Measurements from ENCODE around the gene KIAA0513.

KIAA0513 gene

GRCh38 chr16:85075236-85075924, 47.8 kb downstream of the KIAA0513 start:
- DNase-seq, result no peak

DNA sequence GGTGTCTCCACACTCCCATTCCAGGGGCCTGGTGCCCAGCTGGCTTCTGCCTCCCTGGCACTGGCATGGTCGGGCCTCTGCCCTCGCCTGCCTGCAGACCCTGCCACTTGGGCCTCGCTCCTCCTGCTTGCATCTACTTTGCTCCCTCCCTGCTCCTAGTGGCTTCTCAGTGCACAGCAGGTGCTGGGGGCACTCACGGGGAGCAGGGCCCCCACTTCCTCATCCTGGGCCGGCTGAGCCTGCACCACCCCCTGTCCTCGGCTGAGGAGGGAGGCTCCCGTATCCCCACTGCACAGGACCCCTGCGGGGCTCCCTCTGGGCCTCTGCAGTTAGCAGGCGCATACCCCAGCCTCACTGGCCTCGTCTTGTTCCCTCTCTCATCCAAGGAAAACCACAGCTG, 49.4 kb downstream of the KIAA0513 start:
- no peak for DNase-seq

- DNase-seq, result no peak
Measured at GRCh38 chr16:85077576-85078125, 50.1 kb downstream of the KIAA0513 start.

DNA sequence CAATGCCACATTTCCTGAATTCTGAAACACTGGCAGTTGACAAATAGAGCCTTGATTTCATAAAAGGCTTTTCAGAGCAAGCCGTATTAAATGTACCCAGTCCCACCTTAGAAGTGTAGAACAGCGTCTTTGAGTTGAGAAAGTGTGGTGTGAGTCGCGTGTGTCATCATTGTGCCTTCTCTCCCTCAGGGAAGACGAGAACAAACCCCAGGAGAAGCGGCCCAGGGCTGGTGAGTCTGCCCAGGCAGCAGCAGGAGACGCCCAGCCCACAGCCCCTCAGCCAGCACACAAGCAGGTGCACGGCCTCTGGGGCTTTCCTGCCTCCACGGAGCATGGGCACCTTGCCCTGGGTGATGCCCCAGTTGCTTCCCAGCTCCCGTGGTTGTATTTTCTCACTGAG, 50.6 kb downstream of the KIAA0513 start:
- no peak for DNase-seq

- no peak for DNase-seq
Measured at GRCh38 chr16:85078952-85079351, 51.4 kb downstream of the KIAA0513 start.

DNA sequence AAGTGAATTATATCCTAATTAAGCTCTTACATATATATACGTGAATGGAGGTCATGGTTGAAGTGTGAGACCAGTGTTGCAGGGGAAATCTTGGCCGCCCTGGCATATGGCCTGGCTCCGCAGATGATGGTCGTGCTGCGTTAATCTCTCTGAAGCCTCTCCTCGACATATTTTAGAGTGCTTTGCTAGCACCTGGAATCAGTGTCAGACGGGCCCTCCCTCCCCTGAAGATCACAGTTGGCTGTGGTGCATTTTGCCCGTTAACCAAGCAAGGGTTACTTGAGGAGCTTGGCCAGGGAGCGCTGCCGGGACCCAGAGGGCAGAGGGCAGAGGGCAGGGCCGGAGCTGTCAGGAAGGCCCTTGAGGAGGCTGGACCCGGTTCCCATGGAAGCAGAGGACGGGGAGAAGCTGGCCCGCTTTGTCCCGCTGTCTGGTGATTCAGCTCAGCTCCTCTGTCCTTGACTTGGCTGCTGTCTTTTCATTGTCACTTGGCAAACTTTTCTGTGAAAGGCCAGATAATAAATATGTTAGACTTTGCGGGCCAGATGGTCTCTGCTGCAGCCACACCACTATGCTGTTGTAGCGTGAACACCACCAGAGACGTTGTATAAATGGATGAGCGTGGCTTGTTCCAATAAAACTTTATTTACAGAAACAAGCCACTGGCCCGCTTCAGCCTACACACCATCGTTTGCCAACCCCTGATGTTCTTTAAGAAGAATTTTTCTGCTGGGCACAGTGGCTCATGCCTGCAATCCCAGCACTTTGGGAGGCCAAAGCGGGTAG, 52.4 kb downstream of the KIAA0513 start:
- no peak for DNase-seq

DNA sequence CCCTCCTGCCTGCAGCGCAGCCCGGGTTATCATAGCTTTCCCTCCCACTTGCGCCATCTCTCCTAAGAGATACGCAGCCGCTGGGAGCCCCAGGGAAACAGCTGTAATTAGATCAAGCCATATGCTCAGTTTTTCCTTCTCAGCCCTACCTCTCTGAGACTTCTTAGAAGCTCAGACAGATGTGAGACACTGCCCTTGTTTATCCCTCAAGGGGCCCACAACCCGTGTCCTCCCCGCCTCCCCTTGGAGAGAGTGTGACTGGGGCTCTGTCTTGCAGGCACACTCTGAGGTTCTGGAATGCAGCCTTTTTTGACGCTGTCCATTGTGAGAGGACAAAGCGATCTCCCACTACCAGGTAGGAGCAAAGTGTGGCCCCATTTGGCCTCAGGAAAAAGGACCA, 53.4 kb downstream of the KIAA0513 start:
- no peak for DNase-seq

DNA sequence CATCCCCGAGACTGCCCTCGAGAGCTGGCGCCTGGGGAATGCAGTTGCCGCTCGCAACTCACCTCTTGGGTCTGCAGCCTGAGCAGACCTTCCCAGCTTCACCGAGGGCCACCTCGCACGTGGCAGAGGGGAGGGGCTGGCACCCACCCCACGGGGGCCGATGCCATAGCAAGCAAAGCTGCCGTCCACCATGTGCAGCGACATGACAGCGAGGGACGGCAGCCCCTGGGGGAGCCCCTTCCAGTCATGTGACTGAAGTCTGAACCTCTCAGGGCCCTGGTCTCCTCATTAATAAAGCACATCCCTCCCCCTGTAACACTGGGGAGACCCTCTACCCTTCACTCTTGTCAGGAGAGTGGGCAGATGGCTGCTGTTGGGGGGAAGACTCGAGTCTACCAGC, 54.2 kb downstream of the KIAA0513 start:
- no peak for DNase-seq

- no peak for DNase-seq
Measured at GRCh38 chr16:85082173-85083050, 54.8 kb downstream of the KIAA0513 start.

DNA sequence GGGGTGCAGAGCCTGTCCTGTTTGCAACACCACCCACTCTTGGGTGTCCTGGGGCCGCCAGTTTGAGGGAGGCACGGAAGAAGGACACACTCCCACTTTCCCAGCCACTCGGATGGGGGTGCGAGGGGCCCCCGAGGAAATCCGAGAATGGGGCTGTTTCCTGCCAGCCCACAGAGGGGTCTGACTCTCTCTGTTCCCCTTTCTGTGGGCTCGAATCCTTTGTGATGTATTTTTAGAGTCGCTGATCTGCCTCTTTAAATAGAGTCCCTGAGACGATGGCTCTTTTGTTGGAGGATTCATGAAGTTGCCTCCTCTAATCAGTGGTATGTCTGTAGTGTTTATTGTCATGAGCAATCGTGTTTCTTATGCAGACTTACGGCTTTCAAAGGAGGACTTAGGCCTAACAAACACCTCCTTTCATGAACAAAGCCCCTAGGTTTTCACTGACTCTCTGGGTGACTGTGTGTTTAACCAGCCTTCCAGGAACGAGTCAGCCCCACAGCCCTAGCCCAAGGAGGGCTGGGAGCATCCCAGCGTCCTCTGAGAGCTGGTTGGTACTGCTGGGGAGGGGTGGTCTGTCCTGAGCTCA, 55.5 kb downstream of the KIAA0513 start:
- no peak for DNase-seq

GRCh38 chr16:85084841-85085510, 57.4 kb downstream of the KIAA0513 start:
- DNase-seq, result no peak

DNA sequence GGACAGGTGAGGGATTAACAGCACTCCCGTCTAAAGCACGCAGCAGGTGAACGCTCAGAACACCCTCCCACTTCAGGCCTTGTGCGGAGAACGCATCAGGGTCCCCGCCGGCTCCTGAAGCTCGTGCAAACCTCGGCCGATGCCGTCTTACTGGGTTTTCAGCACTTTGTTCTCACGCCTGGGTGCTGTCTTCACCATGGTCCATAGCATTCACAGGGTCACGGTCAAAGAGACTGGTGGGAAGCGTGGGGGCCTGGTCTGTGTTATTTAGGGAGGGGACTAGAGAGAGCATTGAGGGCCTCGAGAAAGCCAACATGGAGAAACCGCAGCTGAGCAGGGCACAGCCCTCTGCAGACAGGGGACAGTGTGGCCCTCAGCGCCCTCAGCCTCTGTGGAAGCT, 58.1 kb downstream of the KIAA0513 start:
- no peak for DNase-seq

DNA sequence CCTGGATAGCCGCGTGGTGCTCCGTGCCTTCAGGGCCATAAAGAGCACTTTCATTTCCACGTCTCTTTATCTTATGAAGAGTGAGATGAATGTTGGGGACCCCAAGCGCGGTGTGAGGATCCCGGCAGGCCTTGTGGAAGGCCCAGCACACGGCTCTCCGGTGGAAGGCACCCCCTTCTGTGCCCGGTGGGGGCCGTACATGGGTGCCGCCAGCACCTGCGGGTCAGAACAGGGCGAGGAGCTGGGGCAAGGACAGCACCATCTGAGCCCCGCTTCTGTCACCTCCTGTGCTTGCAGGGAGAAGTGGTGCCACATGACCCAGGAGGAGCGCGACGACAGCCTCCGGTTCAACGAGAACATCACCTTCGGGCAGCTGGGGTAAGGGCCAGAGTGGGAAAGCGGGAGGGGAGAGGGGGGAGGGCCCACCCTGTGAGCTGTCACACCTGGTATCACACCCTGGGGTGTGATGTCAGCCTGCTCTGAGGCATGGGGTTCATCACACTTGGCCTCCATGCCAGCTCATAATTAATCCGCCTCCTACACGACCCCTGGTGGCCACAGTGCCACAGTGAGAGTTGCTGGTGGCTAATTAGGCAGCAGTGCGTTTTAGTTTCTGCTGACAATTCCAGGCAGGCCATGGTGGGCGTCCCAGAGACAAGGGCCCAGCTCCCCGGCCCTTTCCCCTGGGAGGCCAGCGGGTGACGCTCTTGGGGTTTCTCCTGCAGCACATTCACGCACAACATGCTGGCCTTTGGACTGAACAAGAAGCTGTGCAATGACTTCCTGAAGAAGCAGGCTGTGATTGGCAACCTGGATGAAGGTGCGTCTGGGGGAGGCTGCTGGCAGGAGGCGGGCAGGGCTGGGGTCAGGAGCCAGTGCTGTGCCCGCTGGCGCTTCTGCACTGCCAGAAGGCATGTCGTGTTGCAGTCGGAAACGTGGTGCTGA, 59.0 kb downstream of the KIAA0513 start:
- peak; percentile 56 for DNase-seq

GRCh38 chr16:85087899-85088569, 60.4 kb downstream of the KIAA0513 start:
- no peak for DNase-seq

DNA sequence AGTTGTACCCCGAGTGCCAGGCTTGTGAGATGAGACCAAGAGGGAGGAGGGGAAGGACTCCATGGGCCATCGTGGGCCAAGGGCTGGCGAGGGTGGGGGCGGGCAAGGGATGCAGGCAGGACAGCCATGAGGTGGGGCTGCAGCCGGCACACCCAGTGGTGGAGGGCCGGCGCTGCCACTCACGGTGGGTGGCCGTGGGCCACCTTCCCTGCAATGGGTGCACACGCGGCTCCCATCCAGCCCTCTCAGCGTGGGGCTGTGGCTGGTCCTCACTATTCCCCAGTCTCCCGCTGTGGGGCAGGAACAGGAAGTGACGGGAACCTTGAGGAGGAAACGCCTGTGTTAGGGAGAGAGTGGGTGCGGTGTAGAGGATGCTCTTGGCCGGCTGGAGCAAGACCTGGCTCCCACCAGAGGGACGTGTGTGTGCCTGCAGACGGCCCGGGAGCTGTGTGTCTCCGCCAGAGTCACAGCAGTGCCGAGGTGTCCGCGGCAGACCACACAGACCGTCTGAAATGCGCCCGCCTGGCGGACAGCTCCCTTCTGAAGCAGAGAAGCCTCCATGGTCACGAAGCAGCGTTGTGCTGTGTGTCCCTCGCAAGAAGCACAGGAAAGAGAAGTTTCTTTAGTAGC, 61.1 kb downstream of the KIAA0513 start:
- DNase-seq, result no peak

DNA sequence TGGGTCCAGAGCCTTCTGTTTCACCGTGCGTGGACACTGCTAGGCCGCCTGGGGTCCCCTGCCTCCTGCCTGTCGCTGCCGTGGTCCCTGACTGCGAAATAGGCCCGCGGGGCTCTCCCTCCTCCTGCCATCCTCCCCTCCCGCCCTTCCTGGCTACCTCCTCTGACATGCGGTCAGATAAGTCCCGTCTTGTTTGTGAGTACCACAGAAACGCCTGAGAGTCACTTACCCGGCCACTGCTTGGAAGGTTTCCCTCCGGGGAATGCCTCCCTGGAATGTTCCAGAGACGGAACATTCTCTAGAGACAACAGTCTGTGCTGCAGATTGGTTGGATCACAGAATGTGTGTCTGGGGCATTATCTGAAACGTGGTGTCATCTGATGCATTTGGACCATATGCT, 61.9 kb downstream of the KIAA0513 start:
- no peak for DNase-seq

- no peak for DNase-seq
Measured at GRCh38 chr16:85090181-85090580, 62.6 kb downstream of the KIAA0513 start.

DNA sequence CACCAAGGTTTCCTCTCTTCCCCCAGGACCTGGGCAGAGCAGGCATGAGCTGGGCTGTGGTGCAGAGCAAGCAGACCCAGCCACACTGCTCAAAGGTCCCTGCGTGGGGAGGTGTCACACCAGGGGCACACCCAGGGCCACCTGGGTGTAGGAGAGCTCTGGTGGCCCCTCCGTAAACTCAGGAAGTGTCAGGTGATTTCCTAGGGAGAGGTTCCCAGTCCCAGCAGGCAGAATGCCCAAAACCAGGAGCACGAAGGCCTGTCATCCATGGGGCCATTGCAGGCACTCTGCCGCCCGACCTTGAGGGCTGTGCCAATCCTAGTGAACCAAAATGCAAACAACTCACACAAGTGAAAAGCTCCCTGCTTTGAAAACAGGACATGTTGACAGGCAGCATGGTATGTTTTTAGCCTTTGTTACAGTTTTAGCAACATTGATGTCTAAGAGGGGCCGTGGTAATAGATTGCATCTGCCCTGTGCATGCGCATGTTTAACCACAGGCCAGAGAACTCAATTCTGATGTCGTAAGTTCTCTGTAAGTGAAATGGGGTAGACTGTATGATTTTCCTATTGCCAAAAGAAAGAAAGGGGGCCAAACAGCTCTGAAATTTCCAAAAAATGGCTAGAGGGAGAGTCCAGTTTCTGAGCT, 63.4 kb downstream of the KIAA0513 start:
- DNase-seq, result no peak

- no peak for DNase-seq
Measured at GRCh38 chr16:85091522-85091910, 63.9 kb downstream of the KIAA0513 start.
